Placental pericyte (primary cell): ENCODE data around the gene TRIP4. TPM values are rescaled to one million over a fixed set of nuclear protein-coding genes. Genes with fewer than 3 reads are reported as not detected.

Experiments
- small RNA-seq: library from RNA; depleted of rRNA; stranded (forward); fragments of <200 nt; gene quantifications from one replicate; pipeline ENCODE3, GENCODE V24; 2012; ENCODE audit warnings: low replicate concordance
- total RNA-seq: library from RNA; depleted of rRNA; stranded (reverse); fragments of >200 nt; gene quantifications from 2 replicates; pipeline ENCODE4 v1.2.3, GENCODE V29; 2012

The TRIP4 gene
- 9.9 and 11.8 TPM in 2 replicates for total RNA-seq

GRCh38 chr15:64387562-64388168 is at the start of gene TRIP4:
TRIP4 (plus strand) TSS chr15:64387836; CDS start chr15:64387864, 28 bp downstream.

GRCh38 chr15:64355944-64356709 is 31.5 kb upstream of the TRIP4 start, which contains the start of gene CSNK1G1:
CSNK1G1 (minus strand) TSS chr15:64356173; CDS start chr15:64300499, 55,674 bp downstream.

GRCh38 chr15:64381000-64381751 is 6.5 kb upstream of the TRIP4 start, which contains the start of gene PCLAF:
PCLAF (minus strand) TSS chr15:64381441; CDS start chr15:64381371, 70 bp downstream.

GRCh38 chr15:64460206-64460723 is 72.6 kb downstream of the TRIP4 start, which contains the start of gene ZNF609:
ZNF609 (plus strand) TSS chr15:64460578; CDS start chr15:64499420, 38,842 bp downstream.

Small RNA genes lying within 50 kb of the gene (small RNA-seq; reads per million reads assigned to genes)
- gene RF00019, result not detected
- not detected for gene RF00554

Other genes starting within 250 kb of the TRIP4 start
- gene SNX22, start 236.1 kb upstream of the TRIP4 start, total RNA-seq, result under 0.01 and 0.14 TPM in 2 replicates
- 692 and 1,959 TPM in 2 replicates for gene PPIB, start 224.8 kb upstream of the TRIP4 start, total RNA-seq
- 22.8 TPM in 2 replicates for gene CSNK1G1, start 31.7 kb upstream of the TRIP4 start, total RNA-seq
- 14.2 and 35.2 TPM in 2 replicates for gene PCLAF, start 6.4 kb upstream of the TRIP4 start, total RNA-seq
- gene ZNF609, start 72.7 kb downstream of the TRIP4 start, total RNA-seq, result 27.5 and 28.2 TPM in 2 replicates